Activated T-helper 1 cell treated with Interleukin-2 at 50 U/mL for 16 hours (primary cell): ENCODE data around the gene RAB11FIP4.
"Not testable (repeated sequence)": the region's sequence is repeated elsewhere in the genome, so short reads cannot be mapped to it uniquely, and the experiment has no call there.

ENCODE experiments used
- DNase-seq: peaks from one replicate; pipeline ENCODE4 v3.0.0-alpha.2; 2020; ENCODE audit warnings: low read depth

Gene RAB11FIP4

DNA sequence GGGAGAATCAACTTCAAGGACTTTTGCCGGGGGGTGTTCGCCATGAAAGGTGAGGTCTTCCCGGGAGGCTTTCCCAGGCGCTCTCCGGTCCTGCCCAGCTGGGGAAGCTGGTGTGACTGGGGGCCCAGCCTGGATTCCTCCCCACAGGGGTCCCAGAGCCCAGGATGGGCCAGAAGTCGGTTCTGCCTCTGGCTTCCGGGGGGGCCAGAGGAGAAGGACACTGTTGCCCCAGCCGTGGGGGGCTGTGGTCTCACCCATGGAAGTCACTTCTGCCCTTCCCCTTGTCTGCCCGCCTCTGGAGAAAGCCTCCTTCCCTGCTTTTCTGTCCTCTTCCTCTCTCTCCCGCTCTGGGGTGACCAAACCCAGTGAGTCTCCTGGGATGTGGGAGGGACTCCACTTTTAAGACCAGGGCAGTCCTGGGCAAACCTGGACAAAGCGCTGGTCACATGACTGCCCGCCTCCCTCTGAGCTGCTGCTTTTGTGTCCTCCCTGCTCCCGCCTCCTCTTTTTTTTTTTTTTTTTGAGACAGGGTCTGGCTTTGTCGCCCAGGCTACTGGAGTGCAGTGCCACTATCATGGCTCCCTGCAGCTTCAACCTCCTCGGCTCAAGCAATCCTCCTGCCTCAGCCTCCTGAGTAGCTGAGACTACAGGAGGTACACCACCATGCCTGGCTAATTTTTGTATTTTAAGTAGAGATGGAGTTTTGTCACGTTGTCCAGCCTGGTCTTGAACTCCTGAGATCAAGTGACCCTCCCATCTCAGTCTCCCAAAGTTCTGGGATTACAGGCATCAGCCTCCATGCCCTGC is 40.6 kb downstream of the RAB11FIP4 start:
- no peak for DNase-seq

DNA sequence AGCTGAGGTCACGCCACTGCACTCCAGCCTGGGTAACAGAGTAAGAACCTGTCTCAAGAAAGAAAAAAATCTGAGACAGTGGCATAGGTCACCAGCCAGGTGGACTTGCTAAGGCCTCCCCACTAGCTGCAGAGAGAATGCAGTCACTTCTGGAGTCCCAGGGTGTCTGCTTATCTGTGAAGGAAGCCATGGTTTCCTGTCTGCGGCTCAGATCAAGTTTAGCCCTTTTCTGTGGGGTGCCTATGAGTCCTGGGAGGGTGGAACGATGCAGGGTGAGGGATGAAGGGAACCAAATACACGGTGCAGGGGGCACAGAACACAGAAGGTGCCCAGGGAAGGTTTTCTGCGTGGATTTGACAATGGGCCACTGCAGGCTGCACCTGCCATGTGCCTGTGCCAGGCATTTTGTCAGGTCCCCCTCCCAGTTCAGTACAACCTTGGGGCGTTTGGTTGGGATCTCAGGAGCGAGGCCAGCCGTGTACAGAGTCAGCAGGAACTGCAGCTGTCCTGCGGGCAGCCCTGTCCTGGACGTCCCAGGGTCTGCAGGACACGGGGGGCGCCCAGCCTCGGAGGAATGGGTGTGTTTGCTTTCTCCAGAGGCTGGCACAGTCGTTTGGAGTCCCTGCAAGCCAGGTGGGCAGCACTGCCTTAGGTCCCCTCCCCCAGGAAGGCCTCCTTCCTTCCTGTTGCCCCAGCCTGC is 41.8 kb downstream of the RAB11FIP4 start:
- no peak for DNase-seq

DNA sequence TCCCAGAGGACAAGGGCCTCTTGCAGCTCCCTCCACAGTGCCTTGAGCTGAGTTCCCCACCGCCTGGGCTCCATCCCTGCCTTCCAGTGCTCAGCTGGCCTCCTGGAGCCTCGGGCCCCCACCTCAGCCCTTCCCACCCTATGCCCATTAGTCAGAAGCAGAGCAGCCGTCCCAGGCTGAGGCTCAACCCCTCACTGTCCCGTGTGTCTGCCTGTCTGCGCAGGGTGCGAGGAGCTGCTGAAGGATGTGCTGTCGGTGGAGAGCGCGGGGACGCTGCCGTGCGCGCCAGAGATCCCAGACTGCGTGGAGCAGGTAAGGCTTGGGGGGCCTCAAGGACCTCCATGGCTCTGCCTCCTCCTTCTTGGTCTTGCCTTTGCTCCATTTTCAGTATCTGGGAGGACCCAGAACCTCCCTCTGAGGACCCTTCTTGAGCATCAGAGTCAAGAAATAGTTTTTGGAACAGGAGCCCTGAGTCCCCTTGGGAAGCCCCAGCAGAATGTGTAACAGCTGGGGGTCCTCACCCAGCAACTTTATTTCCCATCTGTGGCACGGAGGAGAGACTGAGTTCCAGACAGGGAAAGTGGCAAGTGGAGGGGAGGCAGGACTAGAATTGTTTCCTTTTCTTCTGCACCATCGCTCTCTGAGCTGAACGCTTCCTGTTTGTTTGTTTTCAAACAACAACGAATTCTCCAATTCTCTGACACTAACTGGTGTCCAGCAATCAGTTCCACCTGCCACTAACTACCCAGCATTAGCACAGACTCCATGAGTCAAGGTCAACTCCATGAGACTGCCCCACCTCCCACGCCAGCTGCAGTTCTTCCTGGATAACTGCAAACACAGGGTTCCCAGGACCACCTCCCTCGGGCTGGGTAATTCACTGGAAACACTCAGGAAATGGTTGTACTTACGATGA is 42.6 kb downstream of the RAB11FIP4 start:
- DNase-seq: no peak

- no peak for DNase-seq
Measured at GRCh38 chr17:31434727-31435050, 43.2 kb downstream of the RAB11FIP4 start.

DNA sequence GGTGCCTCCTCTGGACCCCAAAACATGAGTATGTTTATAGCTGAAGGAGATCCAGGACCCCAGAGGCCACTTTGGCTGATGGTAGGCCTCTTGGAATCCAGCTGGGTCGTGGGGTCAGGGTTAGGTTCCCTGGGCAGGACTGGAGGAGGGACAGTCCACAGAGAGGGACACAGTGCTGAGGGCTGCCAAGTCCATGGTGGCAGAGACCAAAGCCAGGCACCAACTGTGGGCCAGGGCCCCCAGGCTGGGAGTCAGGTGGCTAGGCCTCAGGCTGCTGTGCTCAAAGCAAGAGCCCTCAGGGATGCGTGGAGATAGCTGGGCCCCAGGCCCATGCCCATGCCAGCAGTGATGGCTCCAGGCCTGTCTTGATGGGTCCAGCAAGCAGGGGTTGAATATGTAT is 44.1 kb downstream of the RAB11FIP4 start:
- DNase-seq: no peak

- DNase-seq: no peak
Measured at GRCh38 chr17:31437720-31438400, 46.4 kb downstream of the RAB11FIP4 start.

DNA sequence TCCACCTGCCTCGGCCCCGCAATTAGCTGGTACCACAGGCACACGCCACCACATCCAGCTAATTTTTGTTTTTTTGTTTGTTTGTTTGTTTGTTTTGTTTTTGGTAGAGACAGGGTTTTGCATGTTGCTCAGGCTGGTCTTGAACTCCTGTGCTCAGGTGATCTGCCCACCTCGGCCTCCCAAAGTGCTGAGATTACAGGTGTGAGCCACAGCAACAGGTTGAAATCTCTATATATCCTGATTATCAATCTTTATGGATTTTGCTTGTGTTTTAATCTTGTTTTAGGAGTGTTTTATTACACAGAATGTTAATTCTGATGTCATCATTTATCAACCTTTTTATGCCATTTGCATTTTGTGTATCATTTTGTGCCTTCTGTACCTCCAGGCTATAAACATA is 48.2 kb downstream of the RAB11FIP4 start:
- no peak for DNase-seq

GRCh38 chr17:31442276-31442675 is 50.8 kb downstream of the RAB11FIP4 start:
- no peak for DNase-seq

DNA sequence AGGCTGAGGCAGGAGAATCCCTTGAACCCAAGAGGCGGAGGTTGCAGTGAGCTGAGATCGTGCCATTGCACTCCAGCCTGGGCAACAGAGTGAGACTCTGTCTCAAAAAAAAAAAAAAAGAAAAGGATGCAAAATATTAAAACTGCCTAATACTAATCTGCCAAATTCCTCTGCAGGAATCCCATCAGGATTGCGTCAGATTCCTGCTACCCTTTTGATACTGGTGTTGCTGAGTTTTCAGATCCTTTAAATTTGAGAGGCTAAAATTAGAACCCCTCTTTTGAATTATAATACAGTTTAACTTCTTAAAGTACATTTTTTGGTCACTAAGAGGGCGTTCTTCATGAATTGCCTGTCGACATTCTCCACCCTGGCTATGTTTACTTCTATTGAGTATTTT is 51.4 kb downstream of the RAB11FIP4 start:
- not testable (repeated sequence) for DNase-seq

DNA sequence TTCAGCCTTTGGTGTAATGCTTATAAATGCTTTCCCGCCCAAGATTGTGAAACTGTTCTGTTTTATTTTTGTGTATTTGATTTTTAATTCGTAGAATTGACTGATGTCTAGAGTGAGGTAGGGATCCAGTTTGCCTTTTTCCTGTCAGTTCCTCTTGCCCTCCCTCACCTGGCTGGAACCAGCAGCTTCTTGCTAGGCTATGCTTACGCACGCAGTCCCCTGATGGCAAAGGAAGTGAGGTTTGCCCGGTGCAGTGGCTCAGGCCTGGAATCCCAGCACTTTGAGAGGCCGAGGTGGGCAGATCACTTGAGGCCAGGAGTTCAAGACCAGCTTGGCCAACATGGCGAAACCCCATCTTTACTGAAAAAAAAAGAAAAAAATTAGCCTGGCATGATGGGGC is 51.9 kb downstream of the RAB11FIP4 start:
- no peak for DNase-seq

DNA sequence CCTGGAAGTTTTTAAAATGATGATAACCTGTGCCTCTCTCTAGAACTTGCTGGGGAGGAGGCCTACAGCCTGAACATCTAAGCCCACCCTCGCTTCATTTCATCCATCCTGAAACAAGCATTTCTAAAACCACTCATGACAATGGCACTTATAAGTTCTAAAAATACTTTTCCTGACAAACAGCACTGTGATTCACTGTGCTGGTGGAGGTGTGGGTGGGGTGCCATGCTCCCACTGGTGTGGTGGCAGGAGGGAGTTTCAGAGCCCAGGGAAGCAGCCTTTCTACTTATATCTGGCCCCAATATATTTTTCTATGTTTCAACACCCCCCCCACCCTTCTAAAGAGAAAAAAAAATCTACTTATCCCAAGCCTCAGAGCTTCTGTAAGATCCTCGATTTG is 52.6 kb downstream of the RAB11FIP4 start:
- no peak for DNase-seq

- DNase-seq: no peak
Measured at GRCh38 chr17:31446195-31446967, 54.9 kb downstream of the RAB11FIP4 start.

- no peak for DNase-seq
Measured at GRCh38 chr17:31448467-31449077, 57.1 kb downstream of the RAB11FIP4 start.

GRCh38 chr17:31449111-31449510 is 57.6 kb downstream of the RAB11FIP4 start:
- DNase-seq: no peak

GRCh38 chr17:31449746-31450145 is 58.3 kb downstream of the RAB11FIP4 start:
- DNase-seq: no peak

GRCh38 chr17:31452101-31452500 is 60.6 kb downstream of the RAB11FIP4 start:
- no peak for DNase-seq

DNA sequence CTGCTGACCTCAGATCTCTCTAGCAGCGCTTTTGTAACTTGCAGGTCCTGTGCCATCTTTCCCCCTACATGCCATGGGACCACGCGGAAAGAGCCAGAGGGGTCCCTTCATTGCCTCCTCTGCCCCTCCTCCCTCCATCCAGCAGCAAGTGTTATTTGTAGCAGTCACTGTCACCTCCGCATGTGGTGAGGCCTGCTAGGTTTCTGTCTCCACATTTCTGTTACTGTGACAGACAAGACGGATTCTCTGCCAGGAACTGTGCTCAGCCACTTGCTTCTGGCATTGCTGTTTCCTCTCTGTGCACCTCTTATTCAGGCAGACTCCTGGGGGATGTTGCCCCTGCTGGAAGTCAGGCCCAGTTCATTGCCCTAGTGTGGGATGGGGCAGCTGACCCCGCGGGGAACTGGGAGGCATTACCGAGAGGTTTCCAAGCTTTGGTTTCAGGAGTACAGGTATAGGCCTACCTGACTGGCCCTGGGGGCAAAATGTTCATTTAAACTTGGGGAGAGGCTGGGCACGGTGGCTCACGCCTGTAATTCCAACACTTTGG is 61.2 kb downstream of the RAB11FIP4 start:
- DNase-seq: no peak

- no peak for DNase-seq
Measured at GRCh38 chr17:31453896-31454295, 62.4 kb downstream of the RAB11FIP4 start.

- DNase-seq: no peak
Measured at GRCh38 chr17:31456814-31457213, 65.3 kb downstream of the RAB11FIP4 start.

- no peak for DNase-seq
Measured at GRCh38 chr17:31457391-31458234, 66.1 kb downstream of the RAB11FIP4 start.
